EL (cell line): ENCODE results near the gene PEX11B.
A peak's percentile ranks its signal among the peaks of the same experiment; 100 is the strongest.
"Not testable (repeated sequence)": the region's sequence is repeated elsewhere in the genome, so short reads cannot be mapped to it uniquely, and the experiment has no call there.

Source experiments
- DNase-seq: peaks from one replicate; pipeline ENCODE4 v3.0.0-alpha.2; 2016

Gene PEX11B

DNA sequence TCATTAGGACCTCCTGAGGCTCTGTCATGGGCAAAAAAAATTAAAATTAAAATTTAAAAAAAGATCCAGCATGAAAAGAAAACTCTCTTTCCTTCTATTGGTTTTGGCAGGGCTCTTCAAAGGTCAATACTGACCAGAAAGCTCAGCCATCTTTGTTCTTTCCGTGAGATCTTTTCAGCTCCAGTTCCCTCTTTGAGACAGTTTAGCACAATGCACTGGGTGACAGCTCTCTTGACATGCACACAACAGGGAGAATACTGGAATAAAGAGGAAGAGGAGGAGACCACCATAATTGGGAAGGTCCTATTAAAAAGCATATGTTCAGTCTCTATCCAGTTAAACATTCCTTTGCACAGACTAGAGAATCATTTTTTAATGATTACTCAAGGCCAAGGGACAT is 33.0 kb upstream of the PEX11B start:
- no peak for DNase-seq

DNA sequence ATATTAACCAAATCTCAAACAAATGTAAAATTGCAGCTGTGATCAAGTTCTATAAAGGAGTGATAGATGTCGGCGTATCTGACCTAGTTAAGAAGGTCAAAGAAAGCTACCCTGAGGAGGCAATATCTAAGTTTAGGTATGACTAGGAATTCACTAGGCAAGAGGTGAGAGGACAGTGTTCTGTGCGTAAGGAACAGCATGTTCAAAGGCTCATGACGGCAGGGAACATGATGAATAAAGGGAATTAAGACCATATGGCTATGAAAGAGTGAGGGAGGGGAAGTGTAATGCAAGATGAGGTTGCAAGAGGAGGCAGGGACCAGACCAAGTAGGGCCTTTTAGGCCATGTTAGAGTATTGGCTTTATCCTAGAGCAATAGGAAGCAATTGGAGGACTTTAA is 30.7 kb upstream of the PEX11B start:
- no peak for DNase-seq

DNA sequence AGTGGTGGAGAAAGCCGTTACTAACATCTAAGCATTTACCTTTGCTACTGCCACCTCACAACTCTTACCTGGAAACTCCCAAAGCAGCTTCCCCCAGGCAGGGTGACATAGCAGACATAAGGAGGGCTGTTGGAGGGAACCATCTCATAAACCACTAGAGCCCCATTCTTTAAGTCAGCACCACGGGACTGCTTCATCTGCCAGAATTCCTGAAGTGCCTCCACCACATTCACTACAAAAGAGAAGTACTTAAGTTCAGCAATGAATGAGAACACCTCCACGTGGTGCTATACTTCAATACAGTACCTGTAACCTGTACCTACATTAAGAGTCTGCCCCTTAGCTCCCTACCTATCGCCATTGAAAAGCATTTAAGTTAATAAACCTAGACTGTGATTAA is 29.0 kb upstream of the PEX11B start:
- DNase-seq: no peak

DNA sequence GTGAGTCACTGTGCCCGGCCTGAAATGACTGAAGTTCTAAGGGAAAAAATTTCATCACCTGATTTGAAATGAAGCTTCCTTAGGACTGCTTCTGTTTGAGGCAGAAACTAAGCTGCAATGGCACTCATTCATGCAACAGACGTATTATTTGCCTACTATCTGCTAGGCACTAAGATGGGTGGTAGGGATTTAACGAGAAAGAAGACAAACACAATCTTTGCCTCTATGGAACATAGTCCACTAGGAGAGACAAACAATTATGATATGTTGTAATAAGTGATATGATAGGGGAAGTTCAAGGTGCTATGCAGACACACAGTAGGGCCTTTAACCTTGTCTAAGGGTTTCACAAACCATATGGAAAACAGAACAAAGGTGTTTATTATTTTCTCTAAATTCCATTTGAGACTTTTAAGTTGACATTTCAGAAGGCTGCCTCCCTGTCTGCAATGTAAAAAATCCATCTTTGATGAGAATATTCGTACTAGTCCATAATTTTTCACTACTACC is 28.0 kb upstream of the PEX11B start:
- DNase-seq: no peak

DNA sequence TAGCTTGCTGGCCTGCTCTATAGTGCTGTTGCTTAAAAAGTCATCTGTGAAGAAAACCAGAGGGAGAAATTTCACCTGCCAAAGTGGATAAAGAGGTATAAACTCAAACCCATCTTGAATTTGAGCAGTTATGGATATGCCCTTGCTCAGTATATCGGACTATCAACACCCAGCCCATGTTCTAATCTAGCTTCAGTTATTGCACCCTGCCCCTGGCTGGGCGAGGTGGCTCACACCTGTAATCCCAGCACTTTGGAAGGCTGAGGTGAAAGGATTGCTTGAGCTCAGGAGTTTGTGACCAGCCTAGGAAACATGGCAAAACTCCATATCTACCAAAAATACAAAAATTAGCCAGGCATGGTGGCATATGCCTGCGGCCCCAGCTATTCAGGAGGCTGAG is 26.0 kb upstream of the PEX11B start:
- DNase-seq: no peak

DNA sequence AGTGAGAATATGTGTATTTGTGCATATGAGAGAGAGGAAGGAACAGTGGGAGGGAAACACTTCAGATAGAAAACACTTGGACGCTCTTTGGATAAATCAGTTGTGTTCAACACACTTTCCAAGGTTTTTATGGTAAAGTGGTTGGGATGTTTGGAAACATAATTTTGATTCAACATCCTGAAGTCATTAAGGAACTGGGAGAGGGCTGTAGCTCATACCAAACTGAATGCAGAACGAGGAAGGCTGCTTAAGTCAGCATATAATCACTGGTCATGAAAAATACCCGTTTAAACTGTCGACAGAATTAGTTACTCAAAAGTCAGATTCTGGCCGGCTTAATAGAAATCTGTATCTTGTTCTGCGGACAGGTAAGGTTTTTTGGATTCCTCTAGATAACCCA is 24.4 kb upstream of the PEX11B start:
- no peak for DNase-seq

DNA sequence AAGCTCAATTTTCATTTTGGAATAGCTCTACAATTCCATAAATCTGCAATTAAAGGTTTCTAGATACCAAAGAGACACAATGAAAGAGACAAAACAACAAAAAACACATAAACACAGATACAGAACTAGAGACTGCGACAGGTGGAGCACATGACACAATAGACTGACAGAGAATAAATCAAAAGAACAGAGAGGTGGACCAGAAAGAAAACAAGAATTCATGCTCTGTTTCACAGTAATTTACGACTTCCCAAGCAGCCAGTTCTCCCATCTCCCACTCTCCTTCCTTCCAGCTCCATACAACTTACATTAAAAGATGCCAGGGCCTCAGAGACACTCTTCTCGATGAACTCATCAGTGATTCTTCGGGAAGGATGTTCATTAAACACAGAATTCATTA is 23.9 kb upstream of the PEX11B start:
- no peak for DNase-seq

DNA sequence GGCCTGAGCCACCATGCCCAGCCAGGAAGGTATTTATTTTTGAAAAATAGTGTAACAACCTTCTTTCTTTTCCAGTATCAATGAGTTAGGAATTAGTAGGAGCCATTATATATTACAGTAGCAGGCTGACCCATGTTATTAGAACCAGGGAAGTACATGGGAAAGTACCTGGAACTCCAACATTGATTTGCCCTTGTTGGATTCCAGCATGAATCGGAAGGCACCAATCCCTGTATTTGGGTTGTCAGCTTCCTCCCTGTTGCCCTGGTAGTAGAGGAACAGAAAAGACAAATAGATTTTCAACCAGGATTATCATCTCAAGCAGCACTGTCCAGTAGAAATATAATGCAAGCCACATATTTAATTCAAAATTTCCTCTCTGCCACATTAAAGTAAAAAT is 18.9 kb upstream of the PEX11B start:
- no peak for DNase-seq

DNA sequence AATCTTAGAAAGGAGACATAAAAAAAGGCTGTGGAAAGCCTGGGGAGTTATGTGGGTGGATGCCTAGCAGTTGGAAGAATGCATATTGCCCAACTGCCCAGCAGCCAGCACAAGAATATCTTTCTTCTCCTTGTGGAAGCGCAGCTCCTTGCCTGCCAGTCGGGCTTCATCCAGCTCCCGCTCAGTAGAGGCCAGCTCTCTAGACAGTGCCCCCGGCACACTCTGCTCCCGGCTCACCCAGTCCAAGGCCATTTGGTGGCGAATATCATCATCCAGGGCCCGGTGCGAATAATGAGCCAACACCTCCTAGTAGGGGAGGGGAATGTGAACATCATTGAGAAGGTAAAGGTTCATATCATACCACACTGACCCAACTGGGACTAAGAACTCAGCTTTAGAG is 17.7 kb upstream of the PEX11B start:
- no peak for DNase-seq

DNA sequence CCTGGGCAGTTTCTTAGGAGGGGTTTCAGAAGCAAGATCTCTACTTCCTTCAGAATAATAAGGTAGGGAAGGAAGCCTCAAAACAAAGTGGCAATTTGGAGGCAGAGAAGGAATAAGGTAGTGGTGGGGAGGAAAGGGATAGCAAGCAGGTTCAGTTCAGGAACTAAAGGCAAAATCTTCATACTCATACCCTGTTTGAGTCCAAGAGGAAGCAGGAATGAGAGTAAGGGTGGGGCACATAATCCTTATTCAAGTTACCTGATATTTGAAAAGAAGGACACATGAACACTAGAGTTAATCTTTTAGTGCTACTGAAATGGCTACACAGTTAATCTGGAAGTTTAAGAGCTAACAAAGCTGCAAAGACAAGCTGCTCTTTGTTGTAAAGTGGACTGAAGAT is 17.2 kb upstream of the PEX11B start:
- DNase-seq: no peak

DNA sequence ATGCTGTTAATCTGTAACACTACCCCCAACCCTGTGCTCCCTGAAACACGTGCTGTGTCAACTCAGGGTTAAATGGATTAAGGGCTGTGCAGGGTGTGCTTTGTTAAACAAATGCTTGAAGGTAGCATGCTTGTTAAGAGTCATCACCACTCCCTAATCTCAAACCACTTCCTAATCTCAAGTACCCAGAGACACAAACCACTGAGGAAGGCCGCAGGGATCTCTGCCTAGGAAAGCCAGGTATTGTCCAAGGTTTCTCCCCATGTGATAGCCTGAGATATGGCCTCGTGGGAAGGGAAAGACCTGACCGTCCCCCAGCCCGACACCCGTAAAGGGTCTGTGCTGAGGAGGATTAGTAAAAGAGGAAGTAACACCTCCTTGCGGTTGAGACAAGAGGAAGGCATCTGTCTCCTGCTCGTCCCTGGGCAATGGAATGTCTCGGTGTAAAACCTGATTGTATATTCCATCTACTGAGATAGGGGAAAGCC is 14.0 kb upstream of the PEX11B start:
- DNase-seq: not testable (repeated sequence)

DNA sequence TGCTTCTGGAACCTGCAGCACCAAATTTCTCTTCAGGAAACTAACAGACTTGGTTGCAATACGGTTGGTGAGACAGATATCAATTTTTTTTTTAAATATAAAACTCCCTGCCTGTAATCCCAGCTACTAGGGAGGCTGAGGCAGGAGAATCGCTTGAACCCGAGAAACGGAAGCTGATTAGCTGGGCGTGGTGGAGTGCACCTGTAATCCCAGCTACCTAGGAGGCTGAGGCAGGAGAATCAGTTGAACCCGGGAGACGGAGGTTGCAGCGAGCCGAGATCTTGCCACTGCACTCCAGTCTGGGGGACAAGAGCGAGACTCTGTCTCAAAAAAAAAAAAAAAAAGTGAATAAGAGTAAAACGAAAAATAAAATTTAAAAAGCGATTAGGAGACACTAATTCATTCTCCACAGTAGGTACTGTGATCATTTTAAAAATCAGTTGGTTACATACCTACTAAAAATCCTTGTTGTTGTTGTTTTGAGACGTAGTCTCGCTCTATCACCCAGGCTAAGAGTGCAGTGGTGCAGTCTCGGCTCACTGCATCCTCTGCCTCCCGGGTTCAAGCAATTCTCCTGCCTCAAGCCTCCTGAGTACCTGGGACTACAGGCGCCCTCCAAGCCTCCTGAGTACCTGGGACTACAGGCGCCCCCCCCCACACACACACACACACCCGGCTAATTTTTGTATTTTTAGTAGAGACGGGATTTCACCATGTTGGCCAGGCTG is 9.6 kb upstream of the PEX11B start:
- no peak for DNase-seq

DNA sequence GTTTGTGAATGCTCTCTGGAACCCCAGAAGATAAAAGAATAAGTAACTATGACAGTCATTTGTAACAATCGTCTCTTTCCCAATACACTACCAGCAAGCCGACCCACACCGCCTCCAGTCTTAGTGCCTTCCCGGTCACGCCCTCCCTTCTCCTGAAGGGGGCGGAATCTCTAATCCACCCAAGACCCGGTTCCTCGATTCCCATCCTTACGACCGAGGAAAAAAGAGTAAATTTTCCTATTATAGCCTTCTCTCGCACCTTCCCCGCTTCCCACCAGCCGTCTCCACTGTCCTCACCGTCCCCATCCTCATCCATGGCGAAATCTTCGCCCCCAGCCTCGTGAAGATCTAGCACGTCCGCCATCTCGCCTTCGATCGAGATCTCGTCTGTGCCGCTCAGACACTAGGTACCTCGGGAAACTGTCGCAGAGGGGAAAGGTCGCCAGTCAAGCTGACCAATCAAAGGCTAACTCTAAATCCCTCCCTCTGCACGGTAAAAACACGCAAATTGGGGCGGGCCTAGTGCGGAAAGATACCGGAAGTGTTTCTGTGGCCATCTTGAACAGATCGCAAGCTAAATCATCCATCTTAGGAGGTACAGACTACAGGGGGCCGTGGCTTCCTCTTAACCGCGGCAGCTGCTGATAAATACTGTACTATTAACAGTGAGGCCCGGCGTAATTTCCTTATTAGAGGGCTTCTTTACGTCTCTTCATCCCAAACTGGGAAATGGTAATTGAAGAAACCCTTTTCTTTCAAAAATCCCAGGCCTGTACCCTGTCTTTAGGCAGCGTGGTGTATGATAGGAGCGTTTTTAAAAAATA is 8.8 kb upstream of the PEX11B start, which contains the start of gene RBM8A:
Gene RBM8A (minus strand): TSS at position 422 of the 824 bp plus-strand sequence. CDS start 58 bp downstream, at position 364.
- peak; percentile 99 for DNase-seq

DNA sequence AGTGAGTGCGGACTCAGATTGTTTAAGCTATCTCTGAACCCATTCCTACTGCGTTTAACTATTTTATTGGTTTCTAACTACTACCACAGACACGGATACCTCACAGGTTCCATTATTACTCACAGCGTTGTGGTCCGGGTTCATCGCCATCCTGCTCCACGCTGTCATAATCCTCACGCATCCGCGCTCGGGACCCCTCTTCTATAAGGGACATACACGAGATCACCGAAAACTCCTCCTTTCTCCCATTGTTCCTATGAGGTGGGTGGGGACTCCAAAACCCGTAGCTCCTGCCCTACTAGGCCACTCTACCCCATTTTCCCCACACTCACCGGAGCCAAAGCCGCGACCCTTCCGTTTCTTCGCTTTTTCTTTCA is 8.2 kb upstream of the PEX11B start:
- DNase-seq: no peak

DNA sequence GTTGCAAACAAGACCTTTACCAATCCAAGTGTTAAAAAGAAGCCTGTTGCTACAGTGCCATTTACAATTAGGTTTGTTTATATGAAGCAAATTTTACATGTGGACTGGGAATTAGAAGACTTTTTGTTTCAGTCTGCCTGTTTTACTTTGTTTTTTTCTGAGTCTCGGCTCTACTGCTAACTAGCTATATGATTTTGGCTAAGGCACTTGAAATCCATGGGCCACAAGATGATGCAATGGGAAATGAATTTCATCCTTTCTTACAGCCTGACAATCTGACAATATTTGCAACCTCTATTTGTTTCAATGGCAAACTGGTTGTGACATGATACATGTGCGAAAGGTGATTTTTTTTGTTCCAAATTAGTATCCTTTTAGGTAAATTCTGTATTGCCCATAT is 3.7 kb upstream of the PEX11B start:
- no peak for DNase-seq

DNA sequence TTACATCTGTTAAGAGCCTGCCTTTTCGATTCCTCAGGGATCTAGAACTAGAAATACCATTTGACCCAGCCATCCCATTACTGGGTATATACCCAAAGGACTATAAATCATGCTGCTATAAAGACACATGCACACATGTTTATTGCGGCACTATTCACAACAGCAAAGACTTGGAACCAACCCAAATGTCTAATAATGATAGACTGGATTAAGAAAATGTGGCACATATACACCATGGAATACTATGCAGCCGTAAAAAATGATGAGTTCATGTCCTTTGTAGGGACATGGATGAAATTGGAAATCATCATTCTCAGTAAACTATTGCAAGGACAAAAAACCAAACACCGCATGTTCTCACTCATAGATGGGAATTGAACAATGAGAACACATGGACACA is 1.8 kb upstream of the PEX11B start:
- DNase-seq: not testable (repeated sequence)

DNA sequence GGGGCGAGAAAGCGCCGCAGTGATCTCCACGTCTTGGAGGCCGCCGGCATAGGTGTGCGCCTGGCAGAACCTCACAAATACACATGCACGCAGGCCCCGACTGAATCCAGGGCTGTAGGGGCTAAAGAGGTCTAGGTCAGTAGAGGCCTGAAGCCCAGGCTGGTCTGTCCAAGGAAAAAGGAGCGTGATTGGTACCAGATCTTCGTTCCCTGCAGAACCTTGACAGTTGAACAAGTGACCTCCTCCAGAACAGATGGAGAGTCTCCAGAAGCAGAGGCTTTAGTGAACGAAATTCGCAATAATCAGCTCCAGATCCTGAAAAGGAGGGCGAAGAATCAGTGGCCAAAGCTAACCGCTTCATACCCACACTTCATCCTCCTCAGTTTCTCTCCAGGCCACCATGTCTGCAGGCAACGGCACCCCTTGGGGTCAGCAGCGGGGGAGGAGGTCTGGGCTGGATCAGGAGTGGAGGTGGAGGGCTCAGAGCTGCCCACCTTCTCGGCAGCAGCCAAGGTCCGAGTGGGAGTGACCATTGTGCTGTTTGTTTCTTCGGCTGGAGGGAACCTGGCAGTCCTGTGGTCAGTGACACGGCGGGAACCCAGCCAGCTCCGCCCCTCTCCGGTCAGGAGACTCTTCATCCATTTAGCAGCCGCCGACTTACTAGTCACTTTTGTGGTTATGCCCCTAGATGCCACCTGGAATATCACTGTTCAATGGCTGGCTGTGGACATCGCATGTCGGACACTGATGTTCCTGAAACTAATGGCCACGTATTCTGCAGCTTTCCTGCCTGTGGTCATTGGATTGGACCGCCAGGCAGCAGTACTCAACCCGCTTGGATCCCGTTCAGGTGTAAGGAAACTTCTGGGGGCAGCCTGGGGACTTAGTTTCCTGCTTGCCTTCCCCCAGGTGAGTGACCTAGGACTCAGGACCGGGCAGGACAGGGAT is 749 bp upstream of the PEX11B start:
- peak; percentile 58 for DNase-seq

DNA sequence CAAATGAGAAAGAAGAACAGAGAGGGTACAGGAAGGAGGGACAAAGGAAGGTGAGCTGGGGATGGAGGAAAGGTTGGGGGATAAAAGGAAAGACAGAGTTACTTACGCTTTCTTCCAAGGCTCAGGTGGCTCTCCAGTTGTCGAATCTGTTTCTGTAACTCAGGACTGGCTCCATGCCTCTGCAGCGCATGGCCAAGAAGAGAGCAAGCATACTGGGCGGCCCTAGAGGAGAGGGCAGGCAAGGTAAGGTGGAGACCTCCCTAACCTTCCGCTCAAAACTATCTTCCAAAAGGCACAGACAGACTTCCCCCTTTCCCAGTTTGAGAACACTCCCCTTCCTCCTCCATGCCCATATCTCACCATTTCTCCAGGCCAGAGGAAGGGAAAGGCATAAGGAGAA is 922 bp downstream of the PEX11B start:
- DNase-seq: no peak

DNA sequence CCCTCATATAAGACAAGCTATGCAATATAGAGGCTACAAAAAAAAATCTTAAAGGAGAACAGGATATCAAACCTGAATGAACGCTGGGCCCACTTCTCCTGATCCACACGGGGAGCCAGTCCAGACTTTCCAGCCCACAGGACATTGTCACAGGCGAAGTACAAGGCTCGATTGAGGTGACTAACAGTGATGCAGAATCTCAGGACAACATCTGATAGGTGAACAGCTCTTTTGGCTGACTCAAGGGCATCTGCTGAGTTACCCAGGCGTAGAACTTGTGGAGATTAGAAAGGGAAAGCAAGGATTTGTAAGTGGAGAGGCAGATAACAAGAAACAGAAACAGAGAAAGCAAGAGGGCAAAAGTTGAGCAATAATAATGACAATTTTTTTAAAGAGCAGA is 1.8 kb downstream of the PEX11B start:
- no peak for DNase-seq

DNA sequence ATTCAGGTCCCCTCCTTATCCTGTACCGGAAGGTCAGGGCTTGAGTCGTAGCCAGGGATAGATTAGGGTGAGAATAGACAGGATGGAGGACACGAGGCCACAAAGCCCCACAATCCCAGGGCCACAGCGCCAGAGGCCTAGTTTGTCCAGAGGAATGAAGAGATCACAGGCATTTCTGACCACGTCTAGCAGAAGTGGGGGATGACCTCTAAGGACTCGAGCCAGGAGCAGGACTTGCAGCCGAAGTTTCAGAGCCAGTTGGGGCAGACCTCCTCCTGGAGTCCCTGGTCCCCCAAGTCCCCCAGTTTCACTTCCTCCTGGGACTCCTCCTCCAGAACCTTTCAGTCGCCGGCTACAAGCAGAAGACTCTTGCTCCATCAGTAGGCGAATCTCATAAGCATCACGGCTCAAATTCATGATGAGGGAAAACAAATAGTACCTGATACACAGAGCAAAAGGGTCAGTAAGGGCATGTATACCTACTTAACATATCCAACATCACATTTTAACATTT is 6.3 kb downstream of the PEX11B start:
- no peak for DNase-seq

DNA sequence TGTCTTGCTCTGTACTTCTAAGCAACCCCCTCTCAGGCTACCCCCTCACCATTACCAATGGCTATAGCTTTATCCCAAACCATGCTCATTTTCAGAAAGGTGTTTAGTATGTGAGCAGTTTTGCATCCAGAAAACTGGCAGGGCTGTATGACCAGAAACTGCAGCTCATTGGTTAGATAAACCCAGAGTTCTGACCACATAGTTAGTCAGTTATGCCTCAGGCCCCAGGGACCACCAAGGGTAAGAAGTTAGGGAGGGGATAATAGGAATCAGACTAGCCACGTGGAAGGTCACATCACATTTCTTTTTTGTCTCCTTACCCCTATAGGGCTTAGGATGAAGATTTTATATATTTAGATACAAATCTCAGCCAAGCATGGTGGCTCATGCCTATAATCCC is 9.9 kb downstream of the PEX11B start:
- no peak for DNase-seq

DNA sequence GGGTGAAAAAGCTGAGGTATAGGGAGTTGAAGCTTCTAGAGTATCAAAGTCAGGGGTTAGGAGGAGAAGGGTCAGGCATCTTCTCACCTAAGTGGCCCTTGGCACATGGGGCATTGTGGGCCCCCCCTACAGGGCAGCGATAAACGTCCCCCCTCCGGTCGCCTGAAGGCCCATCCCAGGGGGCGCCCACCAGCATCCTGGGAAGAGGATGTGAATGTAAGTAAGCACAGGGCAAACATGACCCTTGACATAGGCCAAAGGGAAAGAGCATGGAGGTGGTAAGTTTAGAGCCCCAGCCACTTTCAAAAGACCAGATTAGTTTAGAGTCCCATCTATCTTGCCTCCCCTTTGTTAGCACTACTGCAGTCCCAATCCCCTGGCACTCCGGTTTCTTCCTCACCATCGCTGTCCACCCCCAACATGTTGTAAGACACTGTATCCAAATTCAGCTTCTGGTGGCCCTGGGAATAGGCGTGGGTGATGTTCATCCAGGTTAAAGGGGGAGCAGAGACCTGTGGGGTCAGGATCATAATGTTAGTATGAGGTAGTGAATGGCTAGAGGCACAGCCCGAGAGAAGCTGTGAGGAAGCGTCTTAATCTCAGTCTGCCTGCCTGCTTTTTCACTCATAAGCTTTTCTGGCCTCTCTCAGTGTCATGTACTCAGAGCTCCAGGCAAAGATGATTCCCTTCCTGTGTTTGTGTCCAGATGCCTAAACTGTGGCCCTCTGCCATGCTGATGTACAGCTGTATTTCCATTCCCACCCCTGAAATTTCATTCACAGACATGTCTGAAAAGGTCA is 11.4 kb downstream of the PEX11B start:
- DNase-seq: no peak
